Memory B cell (primary cell): ENCODE data around the gene TYW5.
A peak's percentile ranks its signal among the peaks of the same experiment; 100 is the strongest.

Experiments used
- ATAC-seq: fragments of 150-1000 bp; cut with Tn5 transposase; 2 replicates; pipeline ENCODE4 v1.10.0; 2021; ENCODE audit warnings: low read depth, mild to moderate bottlenecking, moderate library complexity
- DNase-seq, 2 donors: peaks; one replicate each; pipeline ENCODE4 v3.0.0; 2022; ENCODE audit warnings: low spot score in 2 of 2
- H3K27ac Mint-ChIP-seq: one replicate; pipeline ENCODE4 v1.8.0; 2022; ENCODE audit warnings: mild to moderate bottlenecking, moderate library complexity, mixed read lengths
- H3K27me3 Mint-ChIP-seq: one replicate; pipeline ENCODE4 v1.8.0; 2022; ENCODE audit warnings: mixed read lengths
- H3K36me3 Mint-ChIP-seq: one replicate; pipeline ENCODE4 v1.8.0; 2022; ENCODE audit warnings: mild to moderate bottlenecking, mixed read lengths
- H3K4me1 Mint-ChIP-seq: one replicate; pipeline ENCODE4 v1.8.0; 2022; ENCODE audit warnings: mixed read lengths
- H3K4me3 Mint-ChIP-seq: one replicate; pipeline ENCODE4 v1.8.0; 2022; ENCODE audit warnings: mild to moderate bottlenecking, moderate library complexity, mixed read lengths
- H3K9me3 Mint-ChIP-seq: one replicate; pipeline ENCODE4 v1.8.0; 2022; ENCODE audit warnings: mixed read lengths

TYW5 gene

GRCh38 chr2:199956062-199956380 is 730 bp upstream of the TYW5 start:
- ATAC-seq (no peak), DNase-seq (no peak)
- peaks cover 5% of the 10 kb centered on the region for H3K36me3 Mint-ChIP-seq
- no peaks in the 10 kb centered on the region for H3K27me3 Mint-ChIP-seq
- peaks cover 15% of the 10 kb centered on the region for H3K4me1 Mint-ChIP-seq
- H3K9me3 Mint-ChIP-seq: no peaks in the 10 kb centered on the region
- peak overlapping the region; percentile 91 for H3K27ac Mint-ChIP-seq
- H3K4me3 Mint-ChIP-seq: peak overlapping the region; percentile 89

DNA sequence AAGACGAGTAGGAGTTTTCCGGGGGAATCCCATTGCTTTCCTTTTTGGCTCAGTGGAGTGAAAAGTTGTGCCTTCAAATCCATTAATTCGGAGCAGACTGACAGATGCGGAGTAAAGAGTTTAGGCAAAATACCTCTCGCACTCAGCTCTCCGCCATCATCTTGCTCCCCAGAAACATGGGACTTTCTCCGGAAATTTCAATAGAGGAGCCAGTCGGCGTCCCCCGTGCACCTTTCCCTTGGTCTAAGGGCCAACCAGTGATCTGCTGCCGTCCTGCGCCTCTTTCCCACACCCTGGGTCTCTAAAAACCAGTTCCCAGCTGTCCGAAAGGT is 318 bp downstream of the TYW5 start:
- H3K36me3 Mint-ChIP-seq: peaks cover 3% of the 10 kb centered on the region
- H3K9me3 Mint-ChIP-seq: no peaks in the 10 kb centered on the region
- H3K27me3 Mint-ChIP-seq: no peaks in the 10 kb centered on the region
- H3K4me3 Mint-ChIP-seq: peak overlapping the region; percentile 89
- H3K4me1 Mint-ChIP-seq: peaks cover 17% of the 10 kb centered on the region
- DNase-seq (no peak), ATAC-seq (no peak)
- H3K27ac Mint-ChIP-seq: peak overlapping the region; percentile 91

GRCh38 chr2:199951023-199951422 is 4.3 kb downstream of the TYW5 start:
- Mint-ChIP-seq H3K9me3 (no peaks in the 10 kb centered on the region), H3K36me3 (peaks cover 3% of the 10 kb centered on the region), H3K4me1 (peaks cover 2% of the 10 kb centered on the region), H3K4me3 (no peak overlapping the region), H3K27ac (no peak overlapping the region), H3K27me3 (no peaks in the 10 kb centered on the region)
- no peak for DNase-seq
- no peak for ATAC-seq

DNA sequence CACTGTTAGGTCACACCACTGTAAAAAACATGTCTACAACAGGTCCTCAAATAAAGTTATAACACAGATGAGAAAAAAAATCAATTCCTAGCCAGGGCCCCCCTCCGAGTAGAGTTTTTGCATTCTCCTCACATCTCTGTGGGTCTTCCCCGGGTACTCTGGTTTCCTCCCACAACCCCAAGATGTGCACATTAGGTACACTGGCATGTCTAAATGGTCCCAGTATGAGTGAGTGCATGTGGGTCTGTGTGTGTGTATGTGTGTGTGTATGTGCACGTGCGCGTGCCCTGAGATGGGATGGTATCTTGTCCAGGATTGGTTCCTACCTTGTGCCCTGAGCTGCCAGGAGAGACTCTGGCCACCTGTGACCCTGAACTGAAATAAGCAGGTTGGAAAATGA is 4.9 kb downstream of the TYW5 start:
- H3K27ac Mint-ChIP-seq: no peak overlapping the region
- no peaks in the 10 kb centered on the region for H3K9me3 Mint-ChIP-seq
- DNase-seq (no peak), ATAC-seq (no peak)
- peaks cover 2% of the 10 kb centered on the region for H3K4me1 Mint-ChIP-seq
- no peak overlapping the region for H3K4me3 Mint-ChIP-seq
- peaks cover 3% of the 10 kb centered on the region for H3K36me3 Mint-ChIP-seq
- H3K27me3 Mint-ChIP-seq: no peaks in the 10 kb centered on the region

GRCh38 chr2:199946836-199947235 is 8.5 kb downstream of the TYW5 start:
- no peaks in the 10 kb centered on the region for H3K9me3 Mint-ChIP-seq
- DNase-seq (no peak), ATAC-seq (no peak)
- H3K27me3 Mint-ChIP-seq: no peaks in the 10 kb centered on the region
- H3K27ac Mint-ChIP-seq: no peak overlapping the region
- no peak overlapping the region for H3K4me3 Mint-ChIP-seq
- peaks cover 4% of the 10 kb centered on the region for H3K4me1 Mint-ChIP-seq
- H3K36me3 Mint-ChIP-seq: peaks cover 8% of the 10 kb centered on the region

- ATAC-seq: no peak
- H3K36me3 Mint-ChIP-seq: peaks cover 8% of the 10 kb centered on the region
Observed at GRCh38 chr2:199946196-199946595, 9.1 kb downstream of the TYW5 start.

GRCh38 chr2:199943373-199943772 is 11.9 kb downstream of the TYW5 start:
- H3K4me1 Mint-ChIP-seq: peaks cover 2% of the 10 kb centered on the region
- no peaks in the 10 kb centered on the region for H3K9me3 Mint-ChIP-seq
- no peaks in the 10 kb centered on the region for H3K27me3 Mint-ChIP-seq
- no peak for ATAC-seq
- H3K27ac Mint-ChIP-seq: no peak overlapping the region
- no peak for DNase-seq
- no peak overlapping the region for H3K4me3 Mint-ChIP-seq
- peaks cover 14% of the 10 kb centered on the region for H3K36me3 Mint-ChIP-seq

More at GRCh38 chr2:199946196-199946595, 9.1 kb downstream of the TYW5 start:
- Mint-ChIP-seq H3K27me3 (no peaks in the 10 kb centered on the region), H3K4me3 (no peak overlapping the region), H3K9me3 (no peaks in the 10 kb centered on the region), H3K4me1 (peaks cover 4% of the 10 kb centered on the region), H3K27ac (no peak overlapping the region)
- DNase-seq: no peak

DNA sequence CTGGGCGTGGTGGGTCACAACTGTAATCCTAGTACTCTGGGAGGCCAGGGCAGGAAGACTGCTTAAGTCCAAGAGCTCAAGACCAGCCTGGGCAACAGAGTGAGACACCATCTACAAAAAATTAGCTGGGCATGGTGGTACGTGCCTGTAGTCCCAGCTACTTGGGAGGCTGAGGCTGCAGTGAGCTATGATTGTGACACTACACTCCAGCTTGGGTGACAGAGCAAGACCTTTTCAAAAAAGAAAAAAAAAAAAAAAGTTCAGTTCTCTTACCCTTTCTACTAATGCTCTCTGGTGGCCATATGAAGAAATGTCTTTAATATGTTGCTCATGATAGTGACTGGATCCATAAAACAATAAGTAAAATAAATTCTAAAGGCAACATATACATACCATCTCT is 14.9 kb downstream of the TYW5 start:
- Mint-ChIP-seq H3K4me3 (no peak overlapping the region), H3K36me3 (peaks cover 14% of the 10 kb centered on the region), H3K27me3 (no peaks in the 10 kb centered on the region), H3K27ac (no peak overlapping the region), H3K4me1 (peaks cover 2% of the 10 kb centered on the region), H3K9me3 (no peaks in the 10 kb centered on the region)
- no peak for DNase-seq
- peak; percentile 29 for ATAC-seq

DNA sequence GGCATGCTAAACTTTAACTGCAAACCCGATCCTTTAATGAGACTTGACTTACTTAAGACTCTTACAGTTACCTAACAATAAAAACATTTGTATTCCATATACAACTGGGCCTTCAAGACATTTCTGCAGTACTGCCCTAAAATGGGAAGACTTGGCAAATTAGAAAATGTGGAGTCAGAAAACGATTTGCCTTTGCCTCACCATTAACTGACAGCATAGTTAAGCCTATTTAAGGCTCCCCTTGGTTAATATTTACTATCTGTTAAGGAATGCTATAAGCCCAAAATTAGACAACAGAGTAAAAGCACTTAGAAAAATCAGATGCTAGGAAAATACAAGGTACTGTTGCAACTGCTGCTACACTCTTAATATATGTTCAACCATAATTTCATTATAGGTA is 18.7 kb downstream of the TYW5 start:
- Mint-ChIP-seq H3K9me3 (no peaks in the 10 kb centered on the region), H3K4me1 (no peaks in the 10 kb centered on the region), H3K27ac (no peak overlapping the region), H3K4me3 (no peak overlapping the region), H3K36me3 (peaks cover 13% of the 10 kb centered on the region), H3K27me3 (no peaks in the 10 kb centered on the region)
- ATAC-seq: no peak
- DNase-seq: no peak

DNA sequence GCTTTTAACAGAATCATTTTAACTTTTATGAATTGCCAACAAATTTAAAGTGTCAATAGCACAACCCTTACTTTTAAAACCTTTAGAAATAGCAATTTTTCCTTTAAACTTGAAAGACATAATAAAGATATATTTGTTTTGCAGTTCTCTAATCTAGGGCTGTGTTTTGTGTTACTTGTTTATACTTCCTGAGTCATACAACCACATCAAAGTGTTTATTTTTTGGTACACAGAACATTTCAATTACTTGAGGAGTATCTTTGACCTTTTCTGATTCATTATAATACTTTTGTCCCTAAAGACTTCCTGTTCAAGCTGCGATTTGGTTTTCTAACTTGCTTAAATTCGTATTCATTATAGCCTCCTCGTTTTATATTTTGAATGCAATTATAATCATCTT is 21.8 kb downstream of the TYW5 start:
- Mint-ChIP-seq H3K27me3 (no peaks in the 10 kb centered on the region), H3K36me3 (peaks cover 12% of the 10 kb centered on the region), H3K9me3 (no peaks in the 10 kb centered on the region), H3K4me3 (no peak overlapping the region), H3K27ac (no peak overlapping the region), H3K4me1 (no peaks in the 10 kb centered on the region)
- ATAC-seq: no peak
- no peak for DNase-seq

GRCh38 chr2:199932312-199932855 is 22.9 kb downstream of the TYW5 start:
- H3K36me3 Mint-ChIP-seq: peaks cover 10% of the 10 kb centered on the region
- DNase-seq (no peak), ATAC-seq (no peak)
- H3K4me1 Mint-ChIP-seq: no peaks in the 10 kb centered on the region
- no peak overlapping the region for H3K27ac Mint-ChIP-seq
- H3K9me3 Mint-ChIP-seq: no peaks in the 10 kb centered on the region
- H3K27me3 Mint-ChIP-seq: no peaks in the 10 kb centered on the region
- no peak overlapping the region for H3K4me3 Mint-ChIP-seq

DNA sequence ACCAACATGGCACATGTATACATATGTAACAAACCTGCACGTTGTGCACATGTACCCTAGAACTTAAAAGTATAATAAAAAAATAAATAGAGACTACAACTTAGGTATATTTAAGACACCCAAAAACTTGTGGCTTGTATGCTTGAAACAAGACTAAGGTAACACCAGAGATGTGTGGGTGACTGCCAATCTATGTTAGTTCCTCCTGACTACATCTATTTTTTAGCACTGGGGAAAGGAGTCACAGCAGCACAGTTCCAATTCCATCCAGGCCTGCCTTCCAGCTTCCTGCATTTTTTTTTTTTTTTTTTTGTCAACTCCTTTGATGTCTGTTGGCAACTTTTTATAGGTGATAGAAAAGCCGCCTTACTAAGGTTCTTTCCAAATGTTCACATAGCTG is 26.0 kb downstream of the TYW5 start:
- DNase-seq: no peak
- peaks cover 2% of the 10 kb centered on the region for H3K4me1 Mint-ChIP-seq
- ATAC-seq: no peak
- no peak overlapping the region for H3K4me3 Mint-ChIP-seq
- H3K27ac Mint-ChIP-seq: peak overlapping the region; percentile 48
- H3K9me3 Mint-ChIP-seq: no peaks in the 10 kb centered on the region
- H3K27me3 Mint-ChIP-seq: no peaks in the 10 kb centered on the region
- H3K36me3 Mint-ChIP-seq: peaks cover 16% of the 10 kb centered on the region

DNA sequence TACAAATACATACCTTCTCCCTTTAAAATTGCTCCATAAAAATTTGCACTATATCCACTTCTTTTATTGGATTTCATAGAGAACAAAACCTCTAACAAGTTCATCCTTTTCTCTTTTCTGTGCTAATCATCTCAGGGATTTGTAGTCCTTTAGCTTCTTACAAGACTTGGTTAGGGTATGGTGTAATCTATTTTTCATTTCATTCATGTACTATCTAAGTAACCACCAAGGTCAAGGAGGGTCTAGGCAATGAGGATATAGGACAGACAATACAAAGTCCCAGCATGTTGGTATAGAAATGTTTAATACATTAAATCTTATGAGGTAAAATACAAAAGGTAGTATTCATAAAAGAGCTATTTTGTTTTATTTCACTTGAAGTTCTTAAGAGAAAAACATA is 26.7 kb downstream of the TYW5 start:
- Mint-ChIP-seq H3K4me3 (no peak overlapping the region), H3K9me3 (no peaks in the 10 kb centered on the region), H3K36me3 (peaks cover 16% of the 10 kb centered on the region), H3K4me1 (peaks cover 2% of the 10 kb centered on the region), H3K27me3 (no peaks in the 10 kb centered on the region), H3K27ac (peak overlapping the region; percentile 48)
- no peak for DNase-seq
- no peak for ATAC-seq

DNA sequence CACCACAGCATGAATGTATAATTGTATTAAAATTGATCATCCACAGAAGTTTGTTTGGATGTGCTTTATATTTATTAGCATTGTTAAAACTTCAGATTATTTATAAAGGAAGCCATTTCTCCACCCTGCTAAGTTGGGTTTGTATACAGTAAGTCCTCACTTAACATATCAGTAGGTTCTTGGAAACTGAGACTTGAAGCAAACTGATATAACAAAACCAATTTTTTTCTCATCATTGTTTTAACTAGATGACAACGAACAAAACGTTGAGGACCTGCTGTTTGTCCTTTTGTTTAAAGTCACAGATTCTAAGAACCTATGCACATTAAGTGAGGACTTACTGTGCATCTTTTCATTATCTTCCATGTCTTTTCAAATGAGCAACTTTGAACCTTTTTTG is 27.1 kb downstream of the TYW5 start:
- DNase-seq: no peak
- H3K36me3 Mint-ChIP-seq: peaks cover 16% of the 10 kb centered on the region
- no peaks in the 10 kb centered on the region for H3K27me3 Mint-ChIP-seq
- no peak overlapping the region for H3K4me3 Mint-ChIP-seq
- H3K27ac Mint-ChIP-seq: peak overlapping the region; percentile 48
- no peak for ATAC-seq
- H3K4me1 Mint-ChIP-seq: peaks cover 2% of the 10 kb centered on the region
- H3K9me3 Mint-ChIP-seq: no peaks in the 10 kb centered on the region

DNA sequence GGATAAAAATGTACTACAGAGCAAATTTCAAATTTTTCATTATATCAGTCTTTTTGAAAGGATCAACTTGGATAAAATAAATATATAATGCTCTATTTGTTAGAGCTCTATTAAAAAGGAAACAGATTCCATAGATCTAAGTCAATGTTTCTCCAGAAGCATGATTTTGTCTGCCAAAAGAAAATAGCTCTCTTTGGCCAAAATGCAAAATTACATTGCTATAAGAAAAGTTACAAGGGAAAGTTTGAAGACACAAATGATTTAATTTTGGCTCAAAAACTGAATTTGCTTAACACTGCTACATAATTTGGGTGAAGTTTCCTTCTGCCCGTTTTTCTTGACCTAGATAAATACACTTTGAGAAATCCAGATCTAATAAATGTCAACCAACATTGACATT is 28.5 kb downstream of the TYW5 start:
- ATAC-seq (no peak), DNase-seq (no peak)
- no peak overlapping the region for H3K27ac Mint-ChIP-seq
- peaks cover 5% of the 10 kb centered on the region for H3K4me1 Mint-ChIP-seq
- no peak overlapping the region for H3K4me3 Mint-ChIP-seq
- peaks cover 13% of the 10 kb centered on the region for H3K36me3 Mint-ChIP-seq
- no peaks in the 10 kb centered on the region for H3K27me3 Mint-ChIP-seq
- H3K9me3 Mint-ChIP-seq: no peaks in the 10 kb centered on the region

DNA sequence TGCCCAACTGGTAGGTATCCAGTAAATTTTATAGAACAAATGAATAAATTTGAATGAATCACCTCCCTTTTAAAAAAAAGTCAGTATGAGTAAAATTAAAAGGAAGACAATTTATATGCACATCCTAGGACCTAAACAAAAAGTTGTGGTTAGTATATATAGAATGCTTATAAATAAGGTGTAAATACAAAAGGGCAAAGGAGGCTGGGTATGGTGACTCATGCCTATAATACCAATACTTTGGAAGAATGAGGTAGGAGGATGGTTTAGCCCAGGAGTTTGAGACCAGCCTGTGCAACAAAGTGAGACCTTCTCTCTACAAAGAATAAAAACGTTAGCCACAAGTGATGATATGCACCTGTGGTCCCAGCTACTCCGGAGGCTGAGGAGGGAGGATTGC is 31.4 kb downstream of the TYW5 start:
- no peak overlapping the region for H3K4me3 Mint-ChIP-seq
- no peak for DNase-seq
- H3K9me3 Mint-ChIP-seq: no peaks in the 10 kb centered on the region
- H3K27me3 Mint-ChIP-seq: no peaks in the 10 kb centered on the region
- peak overlapping the region; percentile 33 for H3K27ac Mint-ChIP-seq
- no peak for ATAC-seq
- peaks cover 11% of the 10 kb centered on the region for H3K36me3 Mint-ChIP-seq
- H3K4me1 Mint-ChIP-seq: peaks cover 5% of the 10 kb centered on the region
